T-helper 1 cell treated with Interleukin-12 subunit alpha and Interleukin-12 subunit beta and Interleukin-4 antibody, amounts not matched to agents 30 μg/mL and 1 μg/mL, for 36 hours (primary cell): Measurements from ENCODE around the gene SPATA6L.
A peak's percentile ranks its signal among the peaks of the same experiment; 100 is the strongest.

Experiments used
- H3K27ac Mint-ChIP-seq: one replicate; pipeline ENCODE4 v1.8.0; 2021; ENCODE audit warnings: mild to moderate bottlenecking, mixed read lengths
- H3K27me3 Mint-ChIP-seq: one replicate; pipeline ENCODE4 v1.8.0; 2021; ENCODE audit warnings: low read depth, mixed read lengths
- H3K36me3 Mint-ChIP-seq: one replicate; pipeline ENCODE4 v1.8.0; 2021; ENCODE audit warnings: low read depth, mixed read lengths
- H3K4me1 Mint-ChIP-seq: one replicate; pipeline ENCODE4 v1.8.0; 2021; ENCODE audit warnings: low read depth, mixed read lengths
- H3K4me3 Mint-ChIP-seq: one replicate; pipeline ENCODE4 v1.8.0; 2021; ENCODE audit warnings: mild to moderate bottlenecking, moderate library complexity, mixed read lengths
- H3K9me3 Mint-ChIP-seq: one replicate; pipeline ENCODE4 v1.8.0; 2021; ENCODE audit warnings: mixed read lengths

The SPATA6L gene

GRCh38 chr9:4666042-4666699, at the start of gene SPATA6L:
Gene SPATA6L, minus strand, starts transcription at chr9:4666480. Its CDS starts 230 bp downstream, at chr9:4666250.
- H3K4me3 Mint-ChIP-seq, result peak within 1 kb of the TSS; percentile 80
- peaks cover 4% of the 10 kb centered on the region for H3K36me3 Mint-ChIP-seq
- no peaks in the 10 kb centered on the region for H3K27me3 Mint-ChIP-seq
- H3K9me3 Mint-ChIP-seq, result no peaks in the 10 kb centered on the region
- H3K27ac Mint-ChIP-seq, result peak within 1 kb of the TSS; percentile 44
- H3K4me1 Mint-ChIP-seq, result peaks cover 69% of the 10 kb centered on the region

DNA sequence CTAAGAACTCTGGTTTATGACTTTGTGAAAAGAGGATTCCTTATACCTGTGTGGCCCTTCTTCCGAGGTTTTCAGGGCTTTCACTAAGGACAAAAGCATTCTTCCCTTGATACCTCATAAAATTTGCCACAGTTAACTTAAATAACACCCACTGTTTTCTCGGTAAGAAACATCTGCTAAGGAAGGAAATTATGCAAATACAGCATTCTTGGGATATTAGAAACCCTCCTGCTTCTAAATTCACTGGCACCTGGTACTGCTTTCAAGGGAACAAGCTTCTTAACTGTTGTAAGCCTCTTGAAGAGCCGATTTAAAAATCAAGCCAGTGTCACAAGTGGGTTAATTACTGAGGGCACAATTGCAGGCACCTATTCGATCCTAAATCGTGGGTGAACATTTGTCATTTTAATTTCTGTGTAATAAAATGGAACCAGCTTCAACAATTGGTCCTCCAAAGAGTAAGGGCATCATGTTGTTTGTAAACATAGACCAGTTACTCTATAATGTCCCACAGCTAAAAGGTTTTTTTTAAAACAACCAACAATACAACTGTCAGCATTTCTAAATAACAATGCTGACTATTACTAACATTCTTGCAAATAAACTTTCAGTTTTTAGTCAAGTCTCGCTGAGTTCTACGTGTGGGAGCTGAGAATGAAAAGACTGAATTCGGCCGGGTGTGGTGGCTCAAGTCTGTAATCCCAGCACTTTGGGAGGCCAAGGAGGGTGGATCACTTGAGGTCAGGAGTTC, 48.2 kb upstream of the SPATA6L start:
- Mint-ChIP-seq H3K4me3 (no peak overlapping the region), H3K9me3 (no peaks in the 10 kb centered on the region), H3K27me3 (no peaks in the 10 kb centered on the region), H3K27ac (no peak overlapping the region), H3K36me3 (peaks cover 38% of the 10 kb centered on the region), H3K4me1 (no peaks in the 10 kb centered on the region)

GRCh38 chr9:4713849-4714248, 47.6 kb upstream of the SPATA6L start:
- Mint-ChIP-seq H3K4me1 (no peaks in the 10 kb centered on the region), H3K36me3 (peaks cover 39% of the 10 kb centered on the region), H3K4me3 (no peak overlapping the region), H3K9me3 (no peaks in the 10 kb centered on the region), H3K27me3 (no peaks in the 10 kb centered on the region), H3K27ac (no peak overlapping the region)

GRCh38 chr9:4709380-4709779, 43.1 kb upstream of the SPATA6L start:
- Mint-ChIP-seq H3K9me3 (no peaks in the 10 kb centered on the region), H3K36me3 (peaks cover 41% of the 10 kb centered on the region), H3K4me3 (no peak overlapping the region), H3K27me3 (no peaks in the 10 kb centered on the region), H3K27ac (no peak overlapping the region), H3K4me1 (peaks cover 2% of the 10 kb centered on the region)

DNA sequence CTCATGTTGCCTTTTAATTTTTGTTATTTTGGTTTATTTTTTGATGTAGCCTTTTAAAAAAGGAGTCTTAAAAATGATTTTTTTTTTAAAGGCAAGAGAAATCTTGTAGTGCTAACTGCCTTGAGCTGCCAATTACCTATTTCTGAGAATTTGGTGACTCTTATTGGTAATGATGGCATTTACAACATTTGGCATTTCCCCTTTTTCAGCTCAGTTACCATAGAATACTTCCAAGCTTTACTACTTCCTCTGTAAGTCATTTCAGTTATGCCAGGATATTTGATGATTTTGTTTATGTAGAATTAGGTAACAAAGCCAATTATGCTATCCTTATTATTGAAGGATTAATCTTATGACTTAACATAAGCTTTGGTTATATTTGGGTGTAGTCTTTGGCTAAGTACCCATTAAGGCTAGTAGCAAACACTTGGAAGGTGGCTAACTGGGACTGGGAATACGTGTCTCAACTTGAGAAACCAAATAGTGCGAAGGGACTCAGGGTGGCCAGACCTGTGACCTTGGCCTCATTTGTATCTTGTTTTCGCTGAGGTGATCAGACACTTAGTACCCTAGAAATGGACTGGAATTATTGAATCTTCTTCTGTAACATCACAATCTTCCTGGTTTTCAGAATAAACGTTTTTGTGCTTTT, 40.8 kb upstream of the SPATA6L start:
- no peak overlapping the region for H3K4me3 Mint-ChIP-seq
- no peaks in the 10 kb centered on the region for H3K27me3 Mint-ChIP-seq
- no peak overlapping the region for H3K27ac Mint-ChIP-seq
- peaks cover 2% of the 10 kb centered on the region for H3K4me1 Mint-ChIP-seq
- peaks cover 44% of the 10 kb centered on the region for H3K36me3 Mint-ChIP-seq
- no peaks in the 10 kb centered on the region for H3K9me3 Mint-ChIP-seq

GRCh38 chr9:4706021-4706420, 39.7 kb upstream of the SPATA6L start:
- Mint-ChIP-seq H3K4me3 (no peak overlapping the region), H3K27me3 (no peaks in the 10 kb centered on the region), H3K27ac (no peak overlapping the region), H3K4me1 (peaks cover 2% of the 10 kb centered on the region), H3K9me3 (no peaks in the 10 kb centered on the region), H3K36me3 (peaks cover 50% of the 10 kb centered on the region)

DNA sequence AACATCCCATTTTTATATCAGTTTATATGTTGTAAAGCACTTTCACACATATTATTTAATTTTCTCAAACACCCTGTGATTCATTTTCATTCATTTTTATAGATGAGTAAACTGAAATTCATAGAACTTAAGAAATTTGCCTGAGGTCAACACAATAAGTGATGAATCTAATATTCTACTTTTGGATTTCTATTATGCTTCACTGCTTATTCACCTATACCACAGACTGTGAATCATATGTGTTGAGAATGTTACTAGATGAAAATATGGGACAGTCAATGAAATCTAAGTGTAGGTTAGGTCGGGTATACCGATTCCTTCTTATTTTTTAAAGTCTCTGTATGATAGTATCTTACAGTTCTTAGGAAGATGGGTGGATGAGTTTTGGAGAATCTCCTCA, 37.8 kb upstream of the SPATA6L start:
- Mint-ChIP-seq H3K27me3 (no peaks in the 10 kb centered on the region), H3K36me3 (peaks cover 50% of the 10 kb centered on the region), H3K27ac (no peak overlapping the region), H3K9me3 (no peaks in the 10 kb centered on the region), H3K4me1 (peaks cover 2% of the 10 kb centered on the region), H3K4me3 (no peak overlapping the region)

- Mint-ChIP-seq H3K4me3 (no peak overlapping the region), H3K27me3 (no peaks in the 10 kb centered on the region), H3K36me3 (peaks cover 42% of the 10 kb centered on the region), H3K9me3 (no peaks in the 10 kb centered on the region), H3K4me1 (peaks cover 6% of the 10 kb centered on the region), H3K27ac (no peak overlapping the region)
These were observed 35.2 kb upstream of the SPATA6L start for GRCh38 chr9:4701526-4701925.

DNA sequence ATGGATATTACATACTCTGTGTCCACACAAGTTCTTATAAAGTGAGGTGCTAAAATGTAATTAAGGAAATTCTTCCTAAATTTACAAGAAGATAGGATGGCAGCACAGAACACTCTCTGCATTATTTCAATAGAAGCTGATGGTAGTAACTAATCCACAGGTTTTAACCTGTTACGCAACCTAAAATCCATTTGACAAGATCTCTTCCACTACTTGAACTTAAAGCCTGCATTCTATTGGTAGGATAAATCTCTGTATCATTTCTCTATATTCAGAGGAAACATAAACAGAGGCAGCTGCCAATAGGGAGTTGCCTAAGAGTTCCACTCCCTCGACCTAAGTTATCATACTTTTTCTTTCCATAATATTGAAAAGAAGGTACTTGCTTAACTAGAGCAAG, 34.7 kb upstream of the SPATA6L start:
- no peak overlapping the region for H3K4me3 Mint-ChIP-seq
- peaks cover 44% of the 10 kb centered on the region for H3K36me3 Mint-ChIP-seq
- no peaks in the 10 kb centered on the region for H3K27me3 Mint-ChIP-seq
- peaks cover 5% of the 10 kb centered on the region for H3K4me1 Mint-ChIP-seq
- H3K27ac Mint-ChIP-seq, result no peak overlapping the region
- no peaks in the 10 kb centered on the region for H3K9me3 Mint-ChIP-seq

GRCh38 chr9:4700091-4700490, 33.8 kb upstream of the SPATA6L start:
- no peak overlapping the region for H3K4me3 Mint-ChIP-seq
- no peaks in the 10 kb centered on the region for H3K9me3 Mint-ChIP-seq
- peaks cover 42% of the 10 kb centered on the region for H3K36me3 Mint-ChIP-seq
- no peak overlapping the region for H3K27ac Mint-ChIP-seq
- H3K4me1 Mint-ChIP-seq, result peaks cover 4% of the 10 kb centered on the region
- H3K27me3 Mint-ChIP-seq, result no peaks in the 10 kb centered on the region

DNA sequence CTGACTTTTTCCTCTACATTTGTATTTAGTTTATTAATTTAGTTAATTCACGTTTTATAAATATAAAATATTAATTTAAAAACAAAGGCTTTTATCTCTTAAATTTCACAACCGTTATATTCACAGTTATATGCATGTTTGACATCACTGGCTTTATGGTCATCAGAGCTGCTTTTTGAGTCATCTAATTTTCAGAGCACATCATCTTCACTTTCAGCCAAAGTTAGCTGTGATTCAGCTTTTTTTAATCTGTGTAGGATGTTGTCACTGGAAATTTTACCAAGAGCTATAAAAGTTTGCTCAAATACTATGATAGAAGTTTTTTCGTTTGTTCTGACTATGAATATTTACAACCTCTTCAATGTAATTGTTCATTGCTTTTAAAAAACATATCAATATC, 25.5 kb upstream of the SPATA6L start:
- no peaks in the 10 kb centered on the region for H3K9me3 Mint-ChIP-seq
- no peak overlapping the region for H3K27ac Mint-ChIP-seq
- peaks cover 27% of the 10 kb centered on the region for H3K36me3 Mint-ChIP-seq
- no peaks in the 10 kb centered on the region for H3K27me3 Mint-ChIP-seq
- no peak overlapping the region for H3K4me3 Mint-ChIP-seq
- peaks cover 14% of the 10 kb centered on the region for H3K4me1 Mint-ChIP-seq

DNA sequence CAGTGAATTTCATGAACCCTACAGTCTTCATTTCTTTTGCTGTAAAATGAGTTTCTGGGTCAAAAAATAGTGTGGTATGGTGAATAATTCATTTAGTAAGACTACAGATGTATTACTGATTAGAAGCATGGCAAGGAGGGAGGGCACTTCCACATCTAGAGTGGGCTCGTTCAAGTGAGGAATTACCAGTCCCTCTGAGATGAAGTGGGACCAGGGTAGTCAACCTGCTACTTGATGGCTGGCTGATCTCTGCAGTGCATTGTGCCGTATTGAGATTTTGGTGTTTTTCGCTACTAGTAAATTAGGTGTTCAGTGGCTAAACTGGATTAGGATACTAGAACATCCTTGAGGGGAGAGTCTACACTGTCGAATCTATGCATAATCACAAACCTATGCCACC, 23.9 kb upstream of the SPATA6L start:
- H3K27me3 Mint-ChIP-seq, result no peaks in the 10 kb centered on the region
- peaks cover 17% of the 10 kb centered on the region for H3K4me1 Mint-ChIP-seq
- peaks cover 24% of the 10 kb centered on the region for H3K36me3 Mint-ChIP-seq
- H3K27ac Mint-ChIP-seq, result no peak overlapping the region
- H3K4me3 Mint-ChIP-seq, result no peak overlapping the region
- H3K9me3 Mint-ChIP-seq, result no peaks in the 10 kb centered on the region

DNA sequence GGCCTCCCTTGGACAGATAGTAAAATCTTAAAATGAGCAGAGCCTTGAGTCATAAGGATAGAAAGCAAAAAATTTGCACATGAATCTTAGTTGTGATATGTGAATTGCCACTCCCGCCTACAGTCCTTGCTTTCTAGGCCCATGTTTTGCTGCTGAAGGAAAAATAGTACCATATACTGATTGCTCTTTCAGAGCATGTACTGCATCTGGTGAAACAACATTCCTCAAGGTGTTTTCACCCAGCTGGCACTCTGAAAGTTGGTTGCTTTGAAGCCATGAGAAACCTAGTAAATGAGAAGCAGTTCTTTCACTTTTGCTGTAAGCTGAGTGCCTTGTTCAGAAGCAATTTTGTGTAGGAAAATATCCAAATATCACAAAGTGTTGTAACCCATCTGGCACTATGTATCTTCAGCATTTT, 23.4 kb upstream of the SPATA6L start:
- Mint-ChIP-seq H3K27me3 (no peaks in the 10 kb centered on the region), H3K4me1 (peaks cover 20% of the 10 kb centered on the region), H3K36me3 (peaks cover 26% of the 10 kb centered on the region), H3K9me3 (no peaks in the 10 kb centered on the region), H3K4me3 (no peak overlapping the region), H3K27ac (no peak overlapping the region)

- no peak overlapping the region for H3K4me3 Mint-ChIP-seq
- no peaks in the 10 kb centered on the region for H3K27me3 Mint-ChIP-seq
- H3K36me3 Mint-ChIP-seq, result peaks cover 26% of the 10 kb centered on the region
- H3K27ac Mint-ChIP-seq, result no peak overlapping the region
- H3K4me1 Mint-ChIP-seq, result peaks cover 23% of the 10 kb centered on the region
- no peaks in the 10 kb centered on the region for H3K9me3 Mint-ChIP-seq
These were observed 22.7 kb upstream of the SPATA6L start for GRCh38 chr9:4689021-4689420.

DNA sequence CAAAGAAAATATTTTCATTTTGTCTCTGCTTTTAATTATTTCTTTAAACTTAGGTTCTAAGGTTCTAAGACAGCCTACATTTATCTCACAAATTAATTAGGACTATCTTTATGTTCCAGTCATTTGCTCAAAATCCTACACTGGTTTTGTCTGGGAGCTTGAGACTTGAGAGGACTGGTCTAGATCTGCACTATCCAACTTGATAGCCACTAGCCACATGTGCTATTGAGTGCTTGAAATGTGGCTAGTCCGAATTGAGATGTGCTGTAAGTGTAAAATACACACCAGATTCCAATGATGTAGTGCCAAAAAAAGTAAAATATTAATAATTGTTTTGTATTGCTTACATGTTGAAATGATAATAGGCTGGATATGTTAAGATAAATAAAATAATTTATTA, 20.3 kb upstream of the SPATA6L start:
- Mint-ChIP-seq H3K4me3 (no peak overlapping the region), H3K36me3 (peaks cover 29% of the 10 kb centered on the region), H3K9me3 (no peaks in the 10 kb centered on the region), H3K27ac (no peak overlapping the region), H3K27me3 (no peaks in the 10 kb centered on the region), H3K4me1 (peaks cover 28% of the 10 kb centered on the region)
